Globus pallidus (tissue), 1 donor: ENCODE measurements around the gene PRKG2.

Experiments used
- DNase-seq: peaks from one replicate; pipeline ENCODE4 v3.0.0-alpha.2; 2015; ENCODE audit warnings: low spot score

The PRKG2 gene

GRCh38 chr4:81093720-81094401 lies 121.2 kb downstream of the PRKG2 start:
- no peak for DNase-seq

- DNase-seq, result no peak
These were observed 129.0 kb downstream of the PRKG2 start for GRCh38 chr4:81085979-81086378.

- DNase-seq, result no peak
These were observed 129.7 kb downstream of the PRKG2 start for GRCh38 chr4:81085291-81085690.

GRCh38 chr4:81084634-81085033 lies 130.4 kb downstream of the PRKG2 start:
- DNase-seq, result no peak

GRCh38 chr4:81084029-81084428 lies 131.0 kb downstream of the PRKG2 start:
- no peak for DNase-seq

- DNase-seq, result no peak
These were observed 133.9 kb downstream of the PRKG2 start for GRCh38 chr4:81081156-81081555.

- no peak for DNase-seq
These were observed 144.0 kb downstream of the PRKG2 start for GRCh38 chr4:81071013-81071412.

GRCh38 chr4:81069706-81070331 lies 145.2 kb downstream of the PRKG2 start:
- peak; percentile 82 for DNase-seq

- DNase-seq, result no peak
These were observed 149.6 kb downstream of the PRKG2 start for GRCh38 chr4:81065446-81065845.

- no peak for DNase-seq
These were observed 153.0 kb downstream of the PRKG2 start for GRCh38 chr4:81062001-81062400.

GRCh38 chr4:81061344-81061730 lies 153.7 kb downstream of the PRKG2 start:
- no peak for DNase-seq

GRCh38 chr4:81060587-81061343 lies 154.3 kb downstream of the PRKG2 start:
- DNase-seq, result no peak

- no peak for DNase-seq
These were observed 156.4 kb downstream of the PRKG2 start for GRCh38 chr4:81058621-81059020.

- peak; percentile 31 for DNase-seq
These were observed 162.6 kb downstream of the PRKG2 start for GRCh38 chr4:81052119-81053068.

- DNase-seq, result no peak
These were observed 165.1 kb downstream of the PRKG2 start for GRCh38 chr4:81049907-81050306.

GRCh38 chr4:81049330-81049729 lies 165.7 kb downstream of the PRKG2 start:
- no peak for DNase-seq

GRCh38 chr4:81042578-81043365 lies 172.2 kb downstream of the PRKG2 start:
- DNase-seq, result no peak

GRCh38 chr4:81040012-81040659 lies 174.9 kb downstream of the PRKG2 start:
- peak; percentile 45 for DNase-seq

- no peak for DNase-seq
These were observed 175.6 kb downstream of the PRKG2 start for GRCh38 chr4:81039351-81039972.
